CD1c-positive myeloid dendritic cell (primary cell): ENCODE results near the gene UPP1.
"Not testable (repeated sequence)": the region's sequence is repeated elsewhere in the genome, so short reads cannot be mapped to it uniquely, and the experiment has no call there.

Experiments
- DNase-seq: peaks from one replicate; pipeline ENCODE4 v3.0.0-alpha.2; 2016; ENCODE audit errors: extremely low spot score

The UPP1 gene

DNA sequence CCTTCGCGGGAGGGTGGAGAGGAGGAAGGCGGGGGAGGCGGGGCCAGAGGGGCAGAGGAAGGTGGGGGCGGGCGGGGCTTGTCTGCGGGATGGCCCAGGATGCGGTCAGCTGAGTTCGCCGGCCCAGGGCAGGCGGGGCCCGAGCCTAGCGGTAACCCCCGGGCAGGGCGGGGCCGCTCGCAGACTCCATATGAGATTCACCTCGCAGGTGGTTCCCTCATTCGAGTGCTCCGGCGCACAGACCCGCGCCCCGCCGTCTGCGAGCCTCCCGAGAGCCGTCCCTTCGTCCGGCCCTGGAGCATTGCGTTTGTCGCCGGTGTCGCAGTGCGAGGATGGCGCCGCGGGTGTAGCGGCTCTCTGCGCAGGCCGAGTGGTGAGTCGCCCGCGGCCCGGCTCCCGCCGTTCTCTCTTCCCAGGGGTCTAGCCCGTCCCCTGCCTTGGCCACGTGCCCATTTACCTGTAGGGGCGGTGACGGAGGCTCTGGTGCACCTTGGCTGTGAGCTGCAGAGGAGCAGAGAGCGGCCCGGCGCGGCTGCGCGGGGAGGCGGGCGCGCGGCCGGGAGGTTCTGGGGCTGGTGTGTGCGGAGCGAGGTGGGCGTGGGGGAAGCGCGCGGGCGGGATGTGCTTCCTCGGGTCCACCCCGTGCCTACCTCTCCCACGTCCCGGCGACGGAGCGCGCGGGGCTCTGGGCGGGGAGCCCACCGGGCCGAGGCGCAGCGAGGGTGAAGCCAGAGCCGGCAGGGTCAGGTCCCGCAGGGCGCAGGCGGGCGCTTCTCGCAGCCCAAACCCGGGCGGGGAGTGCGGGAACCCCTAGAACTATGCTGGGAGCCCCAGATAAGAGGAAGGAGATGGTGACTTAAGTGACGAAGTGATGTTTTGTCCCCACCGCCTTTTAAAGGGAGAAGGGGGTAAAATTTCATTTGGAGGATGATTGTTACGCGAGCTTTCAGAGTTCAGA is at the start of gene UPP1:
TSS of gene UPP1 (plus strand) at position 220 of the 958 bp plus-strand sequence. CDS start 5,519 bp downstream, outside the sequence.
- peak; percentile 96 for DNase-seq

DNA sequence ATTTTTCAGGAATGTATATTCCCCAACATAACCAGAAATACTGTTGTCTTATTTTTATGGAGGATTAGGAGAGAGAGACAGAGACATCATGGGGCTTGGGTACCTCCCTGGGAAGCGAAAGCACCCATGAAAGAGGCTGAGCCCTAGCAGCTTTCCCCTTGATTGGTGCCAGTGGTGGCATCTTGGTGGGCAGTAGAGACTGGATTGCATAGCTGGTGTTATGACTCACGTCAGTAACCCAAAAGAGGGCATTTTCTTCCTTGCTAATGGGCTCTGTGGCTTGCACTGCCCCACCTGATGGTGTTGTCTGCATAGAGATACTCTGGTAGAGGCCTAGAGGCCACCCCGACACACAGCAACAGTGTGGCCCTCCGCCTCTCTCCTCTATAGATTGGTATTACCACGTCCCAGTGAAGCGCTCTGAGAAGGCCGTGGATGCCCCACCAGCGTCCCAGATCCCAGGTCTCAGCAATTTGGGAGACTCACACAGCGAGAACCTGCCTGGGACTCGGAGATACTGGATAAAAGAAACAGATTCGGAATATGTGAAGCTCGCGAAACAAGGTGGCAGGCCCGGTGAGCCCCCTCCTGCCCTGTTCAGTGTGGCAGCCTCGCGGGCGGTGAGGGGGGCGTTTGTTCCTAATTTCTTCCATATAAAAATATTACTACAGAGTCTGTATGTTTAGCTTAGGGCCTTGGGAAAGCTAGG is 48.0 kb upstream of the UPP1 start:
- no peak for DNase-seq

DNA sequence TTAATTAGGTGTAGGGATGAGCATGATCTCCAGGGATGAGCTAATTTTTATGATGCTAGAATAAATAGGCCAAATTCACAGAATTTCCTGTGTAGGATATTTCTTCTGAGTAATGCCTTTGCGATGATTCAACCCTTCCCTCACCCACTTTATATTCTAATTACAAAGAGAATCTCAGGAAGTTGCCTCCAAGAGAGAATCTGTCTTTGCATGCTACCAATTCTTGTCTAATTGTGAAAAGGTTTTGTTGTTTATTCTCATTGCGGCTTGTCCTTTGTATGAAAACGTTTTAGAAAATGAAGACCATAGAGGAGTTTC is 47.5 kb upstream of the UPP1 start:
- peak; percentile 58 for DNase-seq

DNA sequence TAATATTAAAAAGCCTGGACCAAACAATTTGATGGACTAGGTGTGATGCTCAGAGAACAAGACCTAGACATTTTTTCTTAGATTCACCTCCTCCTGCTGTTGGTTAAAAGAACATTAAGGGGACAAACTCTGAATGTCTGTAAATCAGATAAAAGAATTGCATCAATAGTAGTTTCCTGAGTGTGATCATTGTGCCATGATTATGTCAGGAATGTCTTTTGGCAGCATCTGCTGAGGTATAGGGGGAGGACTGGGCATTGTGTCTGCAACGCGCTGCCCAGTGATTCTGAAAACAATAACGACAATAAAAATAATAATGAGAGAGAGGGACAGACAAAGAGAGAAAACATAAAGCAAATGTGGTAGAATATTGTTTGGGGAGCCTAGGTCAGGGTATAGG is 46.8 kb upstream of the UPP1 start:
- DNase-seq, result no peak

DNA sequence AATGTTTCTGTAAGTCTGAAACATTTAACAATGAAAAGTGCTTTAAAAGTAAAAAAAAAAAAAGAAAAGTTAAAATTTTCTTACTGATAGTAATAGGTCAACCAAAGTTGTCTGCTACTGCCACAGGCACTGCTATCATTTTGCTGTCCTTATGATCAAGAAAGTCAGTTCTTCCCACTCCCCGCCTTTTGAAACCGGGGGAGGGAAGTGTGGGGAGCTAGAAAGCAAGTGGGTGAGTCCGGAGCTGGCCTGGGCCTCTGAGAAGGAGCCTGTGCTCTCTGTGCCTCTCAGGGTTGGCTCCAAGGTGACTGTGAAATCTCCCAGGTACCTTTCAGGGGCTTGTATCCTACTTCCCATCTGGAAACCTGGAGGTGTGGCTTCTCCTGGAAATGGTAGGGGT is 46.4 kb upstream of the UPP1 start:
- peak; percentile 51 for DNase-seq

DNA sequence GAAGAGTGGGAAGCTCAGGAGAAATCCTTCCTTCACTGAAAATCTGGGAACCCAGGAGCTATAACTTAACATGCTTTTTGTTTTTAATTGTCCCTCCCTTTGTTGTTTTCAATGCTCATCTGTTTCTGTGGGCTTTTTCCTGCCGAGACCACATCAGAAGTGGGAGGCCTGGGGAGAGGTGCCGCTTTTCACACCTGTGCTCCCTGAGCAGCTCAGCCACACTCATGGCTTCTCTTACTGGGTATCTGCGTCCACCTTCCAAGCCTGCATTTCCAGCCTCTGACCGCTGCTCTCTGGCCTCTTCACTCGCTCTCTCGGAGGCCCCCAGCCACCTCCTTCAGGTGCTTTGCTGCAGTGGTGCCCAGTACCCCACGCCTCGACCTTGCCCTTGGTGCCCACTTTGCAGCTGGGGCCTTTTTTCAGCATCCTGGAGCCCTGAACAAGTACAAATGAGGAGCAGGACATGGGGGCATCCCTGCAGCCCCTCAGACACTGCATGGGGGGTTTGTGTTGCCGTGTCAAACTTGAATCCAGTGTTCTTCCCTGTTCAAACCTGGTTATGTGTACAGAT is 43.8 kb upstream of the UPP1 start:
- no peak for DNase-seq

DNA sequence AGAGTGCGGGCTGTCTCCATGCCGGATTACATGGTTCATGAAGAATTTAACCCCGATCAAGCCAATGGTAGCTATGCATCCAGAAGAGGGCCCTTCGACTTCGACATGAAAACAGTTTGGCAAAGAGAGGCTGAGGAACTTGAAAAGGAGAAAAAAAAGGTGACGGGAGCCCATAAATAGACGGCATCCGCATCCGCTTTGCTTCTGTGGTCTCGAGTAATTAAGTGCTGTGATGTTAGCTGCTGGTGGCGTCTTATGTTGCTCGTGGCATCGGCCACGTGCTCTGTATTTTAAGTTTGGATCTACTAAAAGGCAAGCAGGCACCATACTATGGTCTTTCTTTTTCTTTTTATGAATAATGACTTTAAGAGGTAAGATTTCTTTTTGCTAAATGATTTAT is 42.6 kb upstream of the UPP1 start:
- no peak for DNase-seq

DNA sequence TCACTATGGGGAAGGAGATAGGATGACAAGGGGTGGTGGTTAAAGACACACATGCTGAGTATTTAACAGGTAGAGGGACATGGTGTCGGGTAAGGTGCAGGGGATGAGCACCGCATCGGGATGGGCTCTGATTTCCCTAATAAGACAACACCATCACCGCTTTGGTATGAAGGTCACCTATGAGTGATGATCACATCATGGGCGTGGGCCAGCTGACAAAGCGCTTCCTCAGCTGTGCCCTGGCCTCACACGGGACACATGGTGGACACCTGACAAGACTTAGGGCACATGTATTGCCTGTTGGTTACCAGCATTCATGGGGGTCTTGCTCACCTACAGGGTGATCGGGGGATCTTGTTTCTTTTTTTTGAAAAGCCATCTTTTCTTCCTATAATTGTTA is 41.0 kb upstream of the UPP1 start:
- no peak for DNase-seq

DNA sequence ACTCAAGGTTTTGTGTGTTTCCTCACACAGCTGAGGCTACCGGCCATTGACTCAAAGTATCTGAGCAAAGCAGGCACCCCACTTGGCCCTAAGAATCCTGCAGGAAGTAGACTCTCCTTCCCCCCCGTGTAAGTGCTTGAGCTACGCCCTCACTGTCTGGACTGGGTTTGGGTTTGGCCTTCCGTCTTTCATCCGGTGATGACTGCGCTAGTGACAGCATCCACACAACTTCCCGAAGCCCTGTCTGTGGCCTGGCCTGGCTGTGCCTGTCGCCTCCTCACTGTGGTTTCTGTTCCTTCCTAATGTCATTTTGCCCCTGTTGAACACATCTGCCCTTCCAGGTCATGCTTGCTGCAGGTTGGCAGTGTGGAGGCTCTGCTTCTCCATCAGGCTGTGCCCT is 39.2 kb upstream of the UPP1 start:
- peak; percentile 89 for DNase-seq

DNA sequence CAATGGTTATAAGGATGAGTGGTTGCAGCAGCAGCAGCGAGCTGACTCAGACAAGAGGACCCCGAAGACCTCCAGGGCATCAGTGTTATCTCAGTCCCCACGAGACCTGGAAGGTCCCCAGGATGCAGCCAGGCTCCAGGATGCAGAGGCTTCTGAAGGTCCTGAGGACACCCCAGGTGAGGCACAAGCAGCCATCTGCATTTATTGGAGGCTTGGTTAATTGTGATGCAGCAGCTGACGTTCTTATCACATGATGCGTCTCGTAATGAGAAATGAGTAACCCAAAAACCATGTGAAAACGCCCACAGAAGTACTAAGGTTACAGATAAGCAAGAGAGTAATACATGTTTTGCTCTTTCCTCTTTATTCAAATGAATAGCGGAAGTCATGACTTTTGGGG is 36.3 kb upstream of the UPP1 start:
- peak; percentile 68 for DNase-seq

DNA sequence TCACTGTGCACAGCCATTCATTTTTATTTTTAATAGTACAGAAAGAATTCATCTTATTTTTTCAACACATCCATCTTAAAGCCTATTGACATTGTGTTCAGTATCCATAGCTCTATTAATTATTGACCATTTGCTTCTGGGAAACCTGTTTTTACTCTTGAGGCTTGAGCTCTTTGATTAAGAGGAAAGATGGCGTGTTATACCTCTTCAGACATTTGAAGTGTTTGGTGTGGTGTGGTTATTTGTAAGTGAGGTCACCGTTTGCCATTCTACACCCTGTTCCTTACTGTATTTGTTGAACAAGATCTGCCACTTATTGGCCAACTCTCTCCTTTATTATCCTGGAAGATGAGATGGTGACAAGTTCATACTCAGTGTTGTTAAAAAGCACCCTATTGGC is 35.3 kb upstream of the UPP1 start:
- DNase-seq, result no peak

DNA sequence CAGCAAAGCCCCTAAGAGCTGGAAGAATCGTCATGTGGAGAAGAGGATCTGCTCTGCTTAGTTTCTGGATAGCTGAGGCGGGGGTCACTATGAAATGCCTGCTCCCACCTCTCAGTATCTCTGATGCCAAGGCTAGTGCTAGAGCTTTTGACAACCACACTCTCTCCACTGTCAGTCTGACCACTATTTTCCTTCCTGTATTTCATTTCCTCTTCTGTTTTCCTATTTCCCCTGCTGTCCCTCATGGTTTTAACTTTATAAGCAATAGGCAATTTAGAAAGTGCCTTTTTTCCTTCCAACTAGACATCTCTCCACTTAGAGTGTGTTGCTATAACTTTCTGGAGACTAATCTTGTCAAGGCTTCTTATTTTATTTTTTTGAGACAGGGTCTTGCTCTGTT is 30.1 kb upstream of the UPP1 start:
- peak; percentile 43 for DNase-seq

DNA sequence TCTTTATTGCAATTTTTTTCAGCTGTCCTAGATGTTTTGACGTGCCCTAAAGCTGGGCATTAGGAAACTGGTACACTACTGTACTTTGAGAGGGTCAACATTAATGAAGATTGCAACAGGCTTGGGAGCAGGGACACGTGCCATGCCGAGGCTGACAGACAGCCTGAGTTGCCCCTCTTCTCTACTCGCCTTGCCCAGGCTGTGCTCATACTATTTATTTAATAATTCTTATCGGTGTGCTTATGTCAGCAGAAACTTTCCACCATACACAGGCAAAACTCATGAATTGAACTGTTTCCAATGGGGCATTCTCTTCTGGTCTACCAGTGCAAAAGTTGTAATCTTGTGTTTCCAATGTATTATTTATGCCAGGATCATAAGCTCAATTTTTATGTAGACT is 29.4 kb upstream of the UPP1 start:
- DNase-seq, result no peak

DNA sequence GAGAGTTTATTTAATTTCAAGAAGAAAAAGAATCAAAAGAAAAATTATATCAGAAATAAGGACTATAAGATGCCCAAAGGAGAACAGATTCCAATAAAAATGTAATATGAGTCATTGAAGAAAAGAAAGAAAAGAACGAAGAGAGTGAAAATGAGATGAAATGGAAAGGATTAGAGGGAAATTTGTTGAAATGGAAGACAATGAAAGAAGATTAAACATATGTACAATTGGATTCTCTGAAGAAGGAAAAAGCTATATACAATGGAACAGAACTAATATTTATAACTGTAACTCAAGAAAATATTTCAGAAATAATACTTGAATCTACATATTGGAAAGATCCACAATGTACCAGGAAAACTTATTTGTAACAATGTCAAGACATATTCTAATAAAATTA is 25.1 kb upstream of the UPP1 start:
- no peak for DNase-seq

DNA sequence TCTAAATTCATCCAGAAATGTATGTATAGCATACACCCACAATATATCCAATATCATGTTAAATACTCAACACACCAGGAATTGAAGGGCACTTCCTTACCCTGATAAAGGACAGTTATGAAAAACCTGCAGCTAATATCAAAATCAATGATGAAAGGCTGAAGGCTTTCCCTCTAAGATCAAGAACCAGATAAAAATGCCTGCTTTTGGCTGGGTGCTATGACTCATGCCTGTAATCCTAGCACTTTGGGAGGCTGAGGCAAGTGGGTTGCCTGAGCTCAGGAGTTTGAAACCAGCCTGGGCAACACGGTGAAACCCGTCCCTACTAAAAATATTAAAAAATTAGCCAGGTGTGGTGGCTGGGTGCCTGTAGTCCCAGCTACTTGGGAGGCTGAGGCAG is 21.6 kb upstream of the UPP1 start:
- no peak for DNase-seq

DNA sequence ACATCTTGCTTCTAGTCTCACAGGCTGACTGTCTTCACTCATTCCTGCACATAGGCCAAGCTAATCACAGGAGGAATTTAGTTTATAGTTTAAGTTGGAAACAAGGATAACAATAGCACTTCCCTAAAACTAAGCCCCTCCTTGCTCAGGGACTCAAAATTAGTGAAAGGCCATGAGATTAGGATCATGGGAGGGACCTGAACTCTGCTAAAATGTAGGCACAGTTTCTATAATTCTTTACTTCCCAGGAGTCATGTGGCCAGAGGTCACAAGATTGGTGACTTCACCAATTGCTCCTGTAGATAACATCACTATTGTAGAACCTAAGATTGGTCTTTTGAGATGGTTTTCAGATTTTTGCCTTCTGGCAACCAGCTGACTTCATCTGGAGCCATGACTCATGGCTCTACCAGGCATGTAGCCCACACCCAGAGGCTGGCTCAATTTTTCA is 14.8 kb upstream of the UPP1 start:
- DNase-seq, result peak; percentile 76

DNA sequence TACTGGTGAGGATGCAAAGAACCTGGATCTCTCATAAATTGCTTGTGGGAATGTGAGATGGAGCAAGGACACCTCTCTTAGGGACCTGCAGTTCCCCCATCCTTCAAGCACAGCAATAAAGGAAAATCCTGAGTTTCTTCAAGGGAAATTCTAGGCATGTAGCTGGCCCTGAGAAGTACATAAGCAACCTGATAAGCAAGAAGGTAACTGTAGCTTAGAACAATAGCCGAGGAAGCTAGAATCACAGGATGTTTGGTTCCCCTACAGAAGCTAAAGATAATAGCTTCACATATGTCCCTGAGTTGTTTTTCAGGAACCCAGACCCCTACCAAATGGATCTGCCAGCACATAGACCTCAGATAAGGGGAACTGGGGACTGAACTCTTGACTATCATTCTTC is 11.6 kb upstream of the UPP1 start:
- no peak for DNase-seq

DNA sequence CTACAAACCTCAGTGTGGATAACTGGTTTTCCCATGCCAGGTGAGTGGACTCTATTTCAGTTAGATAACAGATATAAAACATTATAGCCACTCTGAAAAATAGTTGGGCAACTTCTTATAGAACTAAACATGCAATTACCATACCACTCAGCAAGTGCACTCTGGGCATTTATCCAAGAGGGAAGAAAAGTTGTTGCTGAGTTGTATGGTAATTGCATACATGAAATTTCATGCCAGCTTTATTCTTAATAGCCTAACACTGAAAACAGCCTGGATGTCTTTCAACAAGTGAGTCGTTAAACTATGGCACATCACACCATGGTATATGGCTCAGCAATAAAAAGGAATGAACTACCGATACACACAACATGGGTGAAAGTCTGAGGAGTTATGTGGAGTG is 10.6 kb upstream of the UPP1 start:
- DNase-seq, result no peak

DNA sequence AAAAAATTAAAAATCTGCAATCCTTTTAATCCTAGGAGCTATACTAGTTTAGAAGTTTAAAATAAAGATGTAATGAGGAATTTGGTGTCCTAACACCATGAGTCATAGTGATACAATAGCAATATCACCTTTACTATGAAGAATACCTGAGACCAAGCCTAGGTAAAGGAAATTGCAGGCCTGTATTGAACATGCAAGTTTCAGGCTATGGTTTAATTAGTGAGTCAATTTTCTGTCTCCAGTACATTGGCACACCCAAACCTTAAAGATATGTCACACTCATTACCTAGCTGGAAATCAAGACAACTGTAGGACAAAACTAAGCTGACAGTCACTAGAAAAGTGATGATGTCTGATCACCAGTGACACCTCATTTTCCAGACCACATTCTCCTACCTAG is 6.7 kb upstream of the UPP1 start:
- DNase-seq, result not testable (repeated sequence)

DNA sequence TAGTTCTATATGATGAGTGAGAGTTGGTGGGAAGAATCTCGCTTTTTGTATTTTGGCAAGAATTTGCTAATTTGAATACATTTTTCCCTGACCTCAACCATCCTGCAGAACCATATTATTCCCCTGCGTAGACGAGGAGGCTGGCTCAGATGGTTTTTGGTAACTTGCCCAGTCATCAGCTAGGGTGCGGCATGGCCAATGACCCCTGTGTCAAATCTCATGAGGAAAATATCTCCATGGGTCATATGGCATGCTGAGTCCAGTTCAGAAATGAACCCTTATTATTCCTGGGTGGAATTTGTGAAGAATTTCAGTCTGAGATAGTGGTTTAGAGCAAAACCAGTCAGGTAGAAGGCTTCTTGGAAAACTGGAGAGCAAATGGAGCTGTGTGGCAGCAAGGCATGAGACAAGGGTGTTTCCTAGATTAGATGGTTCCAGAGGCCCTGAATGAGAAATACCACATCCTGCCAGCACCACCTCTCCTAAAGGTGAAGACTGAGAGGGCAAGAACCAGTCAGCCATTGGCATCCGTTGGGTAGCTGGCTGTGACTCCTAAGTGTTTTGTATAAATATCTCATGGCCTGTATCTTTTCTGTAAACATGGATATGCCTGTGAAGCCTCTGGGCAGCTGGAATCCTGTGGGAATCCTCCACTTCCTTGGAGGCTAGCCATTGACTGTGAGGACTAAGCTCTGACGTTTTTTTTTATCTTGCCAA is 5.8 kb upstream of the UPP1 start:
- no peak for DNase-seq

DNA sequence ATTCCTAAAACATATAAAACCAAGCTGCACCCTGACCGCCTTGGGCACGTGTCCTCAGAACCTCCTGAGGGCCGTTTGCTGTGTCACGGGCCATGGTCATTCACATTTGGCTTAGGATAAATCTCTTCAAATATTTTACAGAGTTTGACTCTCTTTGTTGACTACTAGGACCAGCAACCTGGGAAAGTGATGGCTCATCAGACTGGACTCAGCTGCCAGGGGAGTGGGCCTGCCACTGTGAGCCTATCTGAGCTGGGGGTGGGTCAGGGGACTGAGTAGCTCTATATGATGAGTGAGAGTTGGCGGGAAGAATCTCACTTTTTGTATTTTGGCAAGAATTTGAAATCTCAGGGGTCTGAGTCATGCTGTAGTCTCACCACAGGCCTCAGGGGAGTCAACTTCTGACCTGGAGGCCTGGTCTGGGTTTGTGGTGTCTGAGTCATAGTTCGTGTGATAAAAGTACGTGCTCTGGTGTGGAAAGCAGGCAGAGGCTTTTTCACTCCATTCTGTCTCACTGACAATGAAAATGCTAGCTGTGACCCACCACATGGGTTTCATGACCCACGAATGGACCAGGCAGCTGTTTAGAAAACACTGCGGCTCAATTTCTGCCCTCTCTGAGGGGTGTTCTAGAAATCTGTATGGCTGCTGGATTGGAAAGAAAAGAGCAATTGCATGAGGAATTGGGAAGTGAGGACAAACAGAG is 4.2 kb upstream of the UPP1 start:
- peak; percentile 89 for DNase-seq

DNA sequence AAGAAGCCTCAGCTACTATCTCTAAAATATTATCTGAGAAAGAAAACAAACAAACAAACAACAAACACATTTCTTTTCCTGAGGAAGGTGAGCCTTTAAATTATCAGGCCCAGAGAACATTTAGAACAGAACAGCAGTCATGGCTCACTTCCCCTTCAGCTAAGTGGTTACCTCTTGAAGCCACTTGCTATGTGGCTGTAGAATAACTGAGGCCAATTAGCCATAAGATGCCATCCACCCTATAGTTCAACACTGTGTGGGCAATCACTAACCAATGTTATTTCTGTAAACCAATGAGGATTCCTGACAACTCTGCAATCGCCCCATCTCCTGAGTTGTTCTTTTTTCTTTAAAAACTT is 3.7 kb upstream of the UPP1 start:
- peak; percentile 43 for DNase-seq
